Measurements from ENCODE around the gene VSX1.

The VSX1 gene

DNA sequence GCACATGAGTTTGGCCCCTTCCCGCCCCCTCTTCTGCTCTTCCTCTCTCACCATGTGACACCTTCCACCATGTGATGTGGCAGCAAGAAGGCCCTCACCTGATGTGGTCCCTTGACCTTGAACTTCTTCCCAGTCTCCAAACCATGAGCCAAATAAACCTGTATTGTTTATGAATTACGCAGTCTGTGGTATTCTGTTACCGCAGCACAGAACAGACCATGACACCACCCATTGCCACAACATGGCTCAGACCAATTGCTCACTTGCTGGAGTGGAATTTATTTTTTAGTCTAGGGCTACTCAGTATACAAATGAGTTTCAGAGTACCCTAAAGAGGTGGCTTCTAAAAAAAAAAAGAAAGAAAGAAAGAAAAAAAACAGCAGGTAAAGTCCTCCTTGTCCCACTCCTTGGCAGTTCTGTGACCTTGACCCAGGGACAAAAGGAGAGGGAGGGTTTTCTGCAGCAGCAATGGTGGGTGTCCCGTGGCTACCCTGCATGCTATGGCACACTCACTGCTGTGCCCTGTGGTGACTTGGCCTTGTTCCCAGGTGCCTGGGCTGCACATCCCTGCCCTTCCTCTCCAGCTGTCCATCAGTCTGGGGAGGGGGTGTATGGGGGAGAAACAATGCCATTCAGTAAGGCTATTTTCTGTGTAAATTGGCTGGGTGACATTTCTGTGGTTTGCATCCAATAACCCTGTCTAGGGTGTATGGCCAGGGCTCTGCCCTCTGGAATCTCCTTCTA, 5.4 kb upstream of the VSX1 start:
- Histone ChIP-seq H4K20me1 (ENCODE audit: insufficient read depth) (no peaks in the 10 kb centered on the region), H3K27me3 (ENCODE audit: insufficient read depth, low read depth) (no peaks in the 10 kb centered on the region), H2AFZ (ENCODE audit: low read depth) (no peak overlapping the region), H3K27ac (no peak overlapping the region), H3K4me1 (ENCODE audit: low read depth, poor library complexity, severe bottlenecking) (no peaks in the 10 kb centered on the region), H3K9ac (no peak overlapping the region), H3K79me2 (ENCODE audit: insufficient read depth, low read depth) (no peaks in the 10 kb centered on the region), H3K36me3 (ENCODE audit: insufficient read depth) (no peaks in the 10 kb centered on the region), H3K4me3 (IDR thresholded peaks at IDR 0.05; ENCODE audit: insufficient read depth, low read depth, low read length) (no peak overlapping the region), H3K4me2 (no peak overlapping the region)
- TF ChIP-seq CTCF (conservative IDR thresholded peaks at IDR 0.05; ENCODE audit: low read depth, low read length): no peak

- H3K4me3 ChIP-seq (IDR thresholded peaks at IDR 0.05; ENCODE audit: insufficient read depth, low read depth, low read length): no peak overlapping the region
- H4K20me1 ChIP-seq (ENCODE audit: insufficient read depth): no peaks in the 10 kb centered on the region
- H3K27ac ChIP-seq: no peak overlapping the region
- no peaks in the 10 kb centered on the region for H3K79me2 ChIP-seq (ENCODE audit: insufficient read depth, low read depth)
- no peak overlapping the region for H3K9ac ChIP-seq
- H3K4me1 ChIP-seq (ENCODE audit: low read depth, poor library complexity, severe bottlenecking): no peaks in the 10 kb centered on the region
- H3K27me3 ChIP-seq (ENCODE audit: insufficient read depth, low read depth): no peaks in the 10 kb centered on the region
- no peaks in the 10 kb centered on the region for H3K36me3 ChIP-seq (ENCODE audit: insufficient read depth)
- H2AFZ ChIP-seq (ENCODE audit: low read depth): no peak overlapping the region
- H3K4me2 ChIP-seq: no peak overlapping the region
- no peak for TF ChIP-seq CTCF (conservative IDR thresholded peaks at IDR 0.05; ENCODE audit: low read depth, low read length)
Observed at GRCh38 chr20:25085756-25086495, 4.0 kb upstream of the VSX1 start.

GRCh38 chr20:25084626-25085187, 2.8 kb upstream of the VSX1 start:
- no peak overlapping the region for H3K4me2 ChIP-seq
- H2AFZ ChIP-seq (ENCODE audit: low read depth): no peak overlapping the region
- no peaks in the 10 kb centered on the region for H3K4me1 ChIP-seq (ENCODE audit: low read depth, poor library complexity, severe bottlenecking)
- H3K27me3 ChIP-seq (ENCODE audit: insufficient read depth, low read depth): no peaks in the 10 kb centered on the region
- H3K27ac ChIP-seq: no peak overlapping the region
- no peaks in the 10 kb centered on the region for H3K79me2 ChIP-seq (ENCODE audit: insufficient read depth, low read depth)
- H3K4me3 ChIP-seq (IDR thresholded peaks at IDR 0.05; ENCODE audit: insufficient read depth, low read depth, low read length): no peak overlapping the region
- no peaks in the 10 kb centered on the region for H4K20me1 ChIP-seq (ENCODE audit: insufficient read depth)
- no peak for TF ChIP-seq CTCF (conservative IDR thresholded peaks at IDR 0.05; ENCODE audit: low read depth, low read length)
- no peaks in the 10 kb centered on the region for H3K36me3 ChIP-seq (ENCODE audit: insufficient read depth)
- no peak overlapping the region for H3K9ac ChIP-seq

GRCh38 chr20:25083773-25084625, 2.1 kb upstream of the VSX1 start:
- H3K4me1 ChIP-seq (ENCODE audit: low read depth, poor library complexity, severe bottlenecking): no peaks in the 10 kb centered on the region
- no peak for TF ChIP-seq CTCF (conservative IDR thresholded peaks at IDR 0.05; ENCODE audit: low read depth, low read length)
- no peak overlapping the region for H2AFZ ChIP-seq (ENCODE audit: low read depth)
- no peaks in the 10 kb centered on the region for H4K20me1 ChIP-seq (ENCODE audit: insufficient read depth)
- no peaks in the 10 kb centered on the region for H3K36me3 ChIP-seq (ENCODE audit: insufficient read depth)
- no peak overlapping the region for H3K9ac ChIP-seq
- H3K4me3 ChIP-seq (IDR thresholded peaks at IDR 0.05; ENCODE audit: insufficient read depth, low read depth, low read length): no peak overlapping the region
- H3K27me3 ChIP-seq (ENCODE audit: insufficient read depth, low read depth): no peaks in the 10 kb centered on the region
- no peak overlapping the region for H3K4me2 ChIP-seq
- H3K79me2 ChIP-seq (ENCODE audit: insufficient read depth, low read depth): no peaks in the 10 kb centered on the region
- no peak overlapping the region for H3K27ac ChIP-seq
